ENCODE measurements around the gene TCOF1.

Gene TCOF1

DNA sequence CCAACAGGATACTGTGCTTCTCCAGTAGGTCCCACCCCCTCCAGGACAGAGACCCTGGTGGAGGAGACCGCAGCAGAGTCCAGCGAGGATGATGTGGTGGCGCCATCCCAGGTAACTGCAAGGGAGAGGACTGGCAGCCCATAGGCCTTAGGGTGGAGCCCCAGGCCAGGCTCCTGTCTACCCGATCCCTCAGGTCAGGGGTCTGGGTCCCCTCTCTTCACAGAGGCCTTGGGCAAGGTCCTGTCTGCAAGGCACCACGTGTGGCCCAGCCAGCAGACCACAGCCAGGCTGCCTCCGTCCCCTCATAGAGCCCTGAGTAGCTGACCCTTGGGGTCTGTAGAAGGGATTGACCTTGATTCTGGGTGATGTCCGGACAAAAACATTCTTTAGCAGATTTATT is 35.2 kb downstream of the TCOF1 start:
- DNase-seq = no peak

DNA sequence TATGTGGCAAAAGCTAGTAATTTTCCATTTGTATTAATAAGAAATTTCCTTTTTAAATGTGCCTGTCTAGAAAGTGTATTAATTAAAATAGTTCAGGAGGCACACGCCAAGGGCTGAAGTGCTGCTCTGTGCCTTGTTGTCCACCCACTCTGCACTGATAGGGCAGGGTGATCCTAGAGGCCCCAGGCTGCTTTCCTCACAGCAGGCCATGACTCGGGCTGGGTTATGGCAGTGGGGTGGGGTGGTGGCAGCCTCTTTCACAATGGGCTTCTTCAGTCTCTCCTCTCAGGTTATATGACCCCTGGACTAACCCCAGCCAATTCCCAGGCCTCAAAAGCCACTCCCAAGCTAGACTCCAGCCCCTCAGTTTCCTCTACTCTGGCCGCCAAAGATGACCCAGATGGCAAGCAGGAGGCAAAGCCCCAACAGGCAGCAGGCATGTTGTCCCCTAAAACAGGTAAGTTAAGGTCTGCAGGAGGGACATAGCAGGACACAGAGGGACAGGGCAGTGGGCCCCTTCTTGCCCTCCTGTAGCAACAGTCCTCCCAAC is 35.7 kb downstream of the TCOF1 start:
- DNase-seq = no peak

DNA sequence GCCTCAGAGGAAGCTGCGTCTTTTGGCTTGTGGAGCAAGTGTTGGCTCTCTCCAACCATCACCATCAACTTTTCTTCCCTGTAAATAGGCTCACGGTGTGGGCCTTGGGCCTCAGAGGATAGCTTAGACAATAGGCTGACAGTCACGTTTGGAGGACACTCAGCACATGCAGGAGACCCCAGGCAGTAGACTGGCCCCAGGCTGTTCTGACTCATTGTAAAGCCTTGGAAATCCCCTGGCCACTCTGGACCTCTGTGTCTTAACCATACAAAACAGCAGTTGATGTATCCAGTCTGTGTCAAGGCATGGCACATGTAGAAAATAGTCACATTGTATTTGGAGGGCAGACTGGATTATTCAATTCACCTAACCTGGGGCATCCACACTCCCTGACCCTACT is 36.6 kb downstream of the TCOF1 start:
- no peak for DNase-seq

DNA sequence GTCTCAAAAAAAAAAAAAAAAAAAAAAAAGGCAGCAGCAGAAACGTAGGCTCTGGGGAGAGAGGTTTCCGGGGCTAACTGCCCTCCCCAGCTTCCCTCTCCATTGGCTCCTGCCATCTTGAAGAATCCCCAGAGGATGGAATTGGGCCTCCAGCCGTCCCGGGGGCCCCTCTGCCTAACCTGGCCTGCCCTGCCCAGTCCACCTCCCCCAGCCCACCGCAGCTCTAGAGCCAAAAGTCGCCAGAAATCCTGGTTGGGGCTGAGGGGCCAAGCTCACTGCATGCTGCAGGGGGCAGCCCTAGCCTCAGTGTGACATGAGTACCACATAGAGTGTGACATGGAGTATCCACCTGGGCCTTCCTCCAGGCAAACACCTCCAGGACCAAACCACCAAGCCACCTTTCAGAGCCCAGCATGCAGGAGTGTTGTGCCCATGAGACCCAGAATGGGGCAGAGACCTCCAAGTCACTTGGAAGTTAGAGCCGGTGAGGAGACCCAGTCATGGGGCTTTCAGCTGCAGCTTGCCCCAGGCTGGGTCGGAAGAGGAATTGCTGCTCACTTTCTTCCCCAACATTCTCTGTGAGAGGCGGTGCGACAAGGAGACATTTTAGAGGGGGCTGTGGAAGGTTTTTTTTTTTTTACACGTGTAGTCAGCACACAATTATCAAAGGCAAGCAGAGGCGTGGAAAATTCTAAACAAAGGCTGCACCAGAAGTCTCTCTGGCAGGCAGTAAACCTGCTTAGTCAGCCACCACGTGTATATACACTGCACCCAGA is 37.6 kb downstream of the TCOF1 start:
- no peak for DNase-seq

DNA sequence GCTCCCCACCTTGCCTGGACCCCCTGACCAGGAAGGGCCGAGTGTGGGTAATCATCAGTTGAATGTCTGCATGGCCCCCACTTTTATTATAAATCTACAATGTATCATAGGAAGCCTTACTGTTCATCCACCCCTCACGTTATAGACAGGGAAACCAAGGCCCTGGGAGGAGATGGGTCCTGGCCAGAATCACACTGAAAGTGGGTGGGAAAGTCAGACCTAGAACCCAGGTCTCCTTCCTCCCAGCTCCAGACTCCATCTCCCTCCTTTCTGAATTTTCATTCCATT is 38.1 kb downstream of the TCOF1 start:
- no peak for DNase-seq

DNA sequence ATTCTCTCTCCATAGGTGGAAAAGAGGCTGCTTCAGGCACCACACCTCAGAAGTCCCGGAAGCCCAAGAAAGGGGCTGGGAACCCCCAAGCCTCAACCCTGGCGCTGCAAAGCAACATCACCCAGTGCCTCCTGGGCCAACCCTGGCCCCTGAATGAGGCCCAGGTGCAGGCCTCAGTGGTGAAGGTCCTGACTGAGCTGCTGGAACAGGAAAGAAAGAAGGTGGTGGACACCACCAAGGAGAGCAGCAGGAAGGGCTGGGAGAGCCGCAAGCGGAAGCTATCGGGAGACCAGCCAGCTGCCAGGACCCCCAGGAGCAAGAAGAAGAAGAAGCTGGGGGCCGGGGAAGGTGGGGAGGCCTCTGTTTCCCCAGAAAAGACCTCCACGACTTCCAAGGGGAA is 38.8 kb downstream of the TCOF1 start:
- DNase-seq = no peak

DNA sequence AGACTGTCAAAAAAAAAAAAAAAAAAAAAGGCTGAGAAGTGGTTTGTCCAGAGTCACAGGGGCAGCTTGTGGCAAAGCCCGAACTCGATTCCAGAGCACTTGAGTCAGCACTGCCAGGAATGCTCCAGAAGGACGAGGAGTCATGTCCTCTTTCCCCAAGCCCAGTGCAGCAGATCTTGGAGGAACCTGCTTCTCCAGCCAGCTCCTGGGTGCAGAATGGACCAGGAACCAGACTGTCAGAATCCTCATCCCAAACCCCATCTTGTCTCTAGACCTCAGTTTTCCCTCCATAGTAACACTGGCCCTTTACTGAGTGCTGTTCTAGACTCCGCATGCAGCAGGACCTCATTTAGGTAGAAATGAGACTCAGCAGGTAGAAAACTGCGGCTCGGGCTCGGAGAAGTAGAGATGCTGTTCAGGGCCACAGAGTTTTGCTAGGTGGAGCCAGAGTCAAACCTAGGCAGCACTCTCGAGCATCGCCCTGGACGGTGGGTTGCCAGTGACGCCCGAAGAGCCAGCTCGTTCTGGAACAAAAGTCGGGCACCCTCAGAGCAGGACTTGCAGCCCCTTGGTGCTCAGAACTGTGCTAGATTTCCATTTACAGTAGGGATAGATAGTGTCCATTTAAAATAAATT is 39.8 kb downstream of the TCOF1 start:
- no peak for DNase-seq

DNA sequence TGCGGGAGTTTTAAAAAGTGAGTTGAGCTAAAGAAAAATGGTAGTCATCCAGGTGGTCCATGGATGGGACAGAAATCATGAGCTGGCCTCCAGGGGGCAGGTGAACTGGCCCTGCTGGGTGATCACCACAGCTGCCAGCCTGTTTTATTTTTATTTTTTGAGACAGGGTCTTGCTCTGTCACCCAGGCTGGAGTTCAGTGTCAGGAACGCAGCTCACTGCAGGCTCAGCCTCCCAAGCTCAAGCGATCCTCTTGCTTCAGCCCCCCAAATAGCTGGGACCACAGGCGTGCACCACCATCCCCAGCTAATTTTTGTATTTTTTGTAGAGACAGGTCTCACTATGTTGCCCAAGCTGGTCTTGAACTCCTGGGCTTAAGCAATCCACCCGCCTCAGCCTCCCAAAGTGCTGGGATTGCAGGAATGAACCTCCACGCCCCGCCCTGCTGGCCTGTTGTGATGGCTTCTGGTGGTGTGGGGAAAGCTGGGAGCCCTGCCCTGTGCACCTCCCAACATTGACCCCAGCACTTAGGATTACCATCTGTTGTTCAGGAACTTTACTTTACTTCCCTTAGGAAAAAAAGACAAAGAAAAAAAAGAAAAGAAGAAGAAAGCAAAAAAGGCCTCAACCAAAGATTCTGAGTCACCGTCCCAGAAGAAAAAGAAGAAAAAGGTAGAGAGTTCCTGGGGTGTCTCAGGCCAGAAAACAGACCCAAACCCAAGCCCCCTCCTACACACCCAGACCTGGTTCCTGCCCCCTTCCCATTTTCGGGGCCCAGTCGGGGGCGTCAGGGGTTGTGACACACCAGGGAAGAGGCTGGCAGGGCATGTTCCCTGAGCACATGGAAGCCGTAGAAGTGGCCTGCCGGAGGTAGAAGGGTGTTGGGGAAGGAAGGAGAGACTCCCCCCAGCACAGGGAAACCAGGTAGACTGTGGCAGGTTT is 40.6 kb downstream of the TCOF1 start:
- DNase-seq = no peak

DNA sequence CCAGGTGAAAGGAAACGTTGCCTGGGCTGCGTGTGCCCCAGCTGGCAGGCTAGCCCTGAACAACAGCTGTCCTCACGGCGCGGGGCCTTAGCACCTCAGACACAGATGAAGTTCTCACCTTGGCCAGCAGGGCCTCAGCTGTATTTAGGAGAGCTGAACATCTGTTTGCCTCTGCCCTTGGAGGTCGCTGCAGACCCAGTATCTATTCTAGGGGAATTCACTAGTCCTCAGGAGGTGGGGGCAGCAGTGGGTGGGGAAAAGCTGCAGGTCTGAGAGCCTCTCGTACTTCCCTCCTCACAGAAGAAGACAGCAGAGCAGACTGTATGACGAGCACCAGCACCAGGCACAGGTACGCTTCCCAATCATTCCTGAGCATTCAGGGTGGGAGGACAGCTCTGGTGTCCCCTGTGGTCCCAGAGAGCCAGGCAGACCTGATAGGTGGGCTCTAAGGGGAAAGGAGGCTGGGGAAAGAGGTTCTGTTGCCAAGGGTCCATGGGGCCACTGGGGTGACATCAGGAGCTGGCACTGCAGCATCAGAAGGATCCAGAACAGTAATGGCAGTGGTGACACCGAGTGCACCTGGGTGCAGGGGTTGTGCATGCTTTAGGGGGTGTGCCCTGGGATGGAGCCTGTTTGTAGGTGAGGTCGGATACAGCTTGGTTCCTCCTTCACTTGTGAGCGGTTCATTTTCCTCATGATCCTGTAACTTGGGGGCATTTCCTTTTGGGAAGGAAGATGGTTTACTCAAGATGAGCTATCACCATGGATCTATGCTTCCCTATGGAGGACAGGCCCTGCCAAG is 41.4 kb downstream of the TCOF1 start:
- no peak for DNase-seq

DNA sequence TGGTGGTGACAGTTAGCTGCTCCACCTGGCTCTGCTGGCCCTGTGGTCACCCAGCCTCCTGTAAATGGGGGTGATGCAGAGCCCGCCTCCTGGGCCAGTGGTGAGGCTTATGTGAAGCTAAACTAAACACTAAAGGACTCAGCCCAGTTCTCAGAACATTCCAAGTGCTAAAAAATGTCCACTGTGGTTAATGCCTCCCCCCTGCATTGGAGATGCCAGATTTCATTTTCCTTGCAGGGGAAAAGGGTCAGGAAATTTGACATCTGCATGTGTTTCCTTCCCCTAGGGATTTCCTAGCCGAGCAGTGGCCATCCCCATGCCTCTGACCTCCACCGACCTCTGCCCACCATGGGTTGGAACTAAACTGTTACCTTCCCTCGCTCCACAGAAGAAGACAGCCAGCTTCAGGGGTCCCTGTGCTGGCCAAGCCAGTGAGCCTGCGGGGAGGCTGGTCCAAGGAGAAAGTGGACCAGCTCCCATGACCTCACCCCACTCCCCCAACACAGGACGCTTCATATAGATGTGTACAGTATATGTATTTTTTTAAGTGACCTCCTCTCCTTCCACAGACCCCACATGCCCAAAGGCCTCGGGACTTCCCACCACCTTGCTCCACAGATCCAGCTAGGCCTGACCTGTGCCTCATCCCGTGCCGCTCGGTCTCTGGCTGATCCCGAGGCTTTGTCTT is 42.2 kb downstream of the TCOF1 start:
- no peak for DNase-seq

DNA sequence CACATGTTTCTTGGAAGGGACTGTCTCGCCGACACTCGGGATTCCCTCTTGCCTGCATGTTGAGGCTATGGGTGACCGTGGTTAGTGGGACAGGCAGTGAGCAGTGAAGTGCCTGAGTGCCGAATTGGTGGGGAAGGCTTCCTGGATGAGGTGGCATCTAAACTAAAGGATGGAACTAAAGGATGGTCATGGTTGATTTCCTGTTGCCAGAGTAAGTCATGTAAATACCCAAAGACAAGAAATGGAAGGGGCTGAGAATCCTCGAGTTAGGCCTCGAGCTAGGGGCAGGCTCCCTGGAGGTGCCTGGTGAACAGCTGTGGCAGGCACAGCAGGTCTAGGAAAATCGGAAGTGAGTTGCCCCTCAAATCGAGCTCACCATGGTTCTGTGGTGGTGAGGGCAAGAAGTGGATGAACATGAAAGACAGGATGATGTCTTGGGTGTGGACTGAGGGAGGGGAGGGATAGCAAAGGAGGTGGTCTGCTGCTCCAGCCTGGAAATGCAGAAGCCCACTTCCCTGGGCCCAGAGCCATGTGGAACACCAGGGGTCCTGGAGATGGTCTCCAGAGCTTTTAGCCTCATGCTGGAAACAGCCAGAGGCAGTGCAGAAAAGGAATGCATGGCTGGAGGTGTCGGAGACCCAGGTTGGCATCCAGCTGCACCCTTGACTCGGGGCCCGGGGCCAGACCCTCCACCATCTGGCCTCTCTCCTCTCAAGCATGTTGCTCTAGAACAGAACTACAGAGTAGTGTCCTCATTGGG is 43.0 kb downstream of the TCOF1 start:
- DNase-seq = no peak

DNA sequence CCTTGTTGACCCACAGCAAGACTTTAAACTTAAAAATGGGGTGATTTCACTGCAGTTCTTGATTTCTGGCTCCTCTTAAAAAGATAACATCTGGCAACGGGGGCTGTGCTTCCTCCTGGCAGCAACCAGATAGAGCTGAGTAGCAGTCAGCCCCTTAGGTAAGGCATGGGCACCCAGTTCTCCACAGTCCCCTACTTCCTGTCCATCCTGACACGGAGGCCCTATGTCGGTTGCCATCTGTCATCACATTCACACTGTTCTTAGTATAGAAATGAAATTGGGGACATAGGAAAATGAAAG is 43.5 kb downstream of the TCOF1 start:
- DNase-seq = no peak

DNA sequence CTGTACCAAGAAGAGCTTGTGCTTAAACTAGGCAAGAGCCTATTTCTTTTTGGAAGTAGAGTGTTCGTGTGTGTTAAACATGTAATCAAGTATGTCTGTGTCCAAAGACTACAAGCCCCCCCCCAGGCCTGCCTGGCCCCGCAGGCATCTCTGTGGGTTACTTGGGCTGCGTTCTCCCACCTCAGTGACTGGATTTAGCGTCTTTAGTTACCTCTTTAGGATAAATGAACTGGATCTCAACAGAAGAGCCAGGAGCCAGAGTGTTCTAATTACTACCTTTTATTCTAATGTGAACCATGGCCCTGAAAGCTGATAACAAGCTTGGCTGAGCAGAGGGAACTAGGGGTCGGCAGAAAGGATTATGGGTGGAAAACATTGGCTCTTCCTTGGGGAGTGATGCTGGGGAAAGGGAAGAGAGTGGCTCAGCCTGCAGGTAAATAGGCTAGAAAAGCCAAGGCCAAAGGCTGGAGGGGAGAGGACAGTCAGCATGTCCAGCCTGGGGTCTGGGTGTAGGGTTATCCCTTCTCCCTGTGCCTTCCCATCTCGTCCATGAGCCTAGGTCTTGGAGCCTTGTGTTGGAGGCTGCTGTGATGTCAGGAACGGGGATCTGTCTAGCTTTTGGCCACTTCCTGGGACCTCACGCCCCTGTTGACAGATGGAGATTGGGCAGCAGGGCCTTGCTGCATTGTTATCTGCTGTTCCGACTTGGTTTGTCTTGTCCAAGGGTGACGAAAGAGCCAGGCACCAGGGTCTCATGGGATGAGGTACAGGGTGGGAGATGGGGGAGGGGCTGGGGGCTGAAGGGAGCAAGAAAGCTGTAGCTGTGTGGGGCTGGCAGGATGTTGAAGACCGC is 44.1 kb downstream of the TCOF1 start:
- no peak for DNase-seq

DNA sequence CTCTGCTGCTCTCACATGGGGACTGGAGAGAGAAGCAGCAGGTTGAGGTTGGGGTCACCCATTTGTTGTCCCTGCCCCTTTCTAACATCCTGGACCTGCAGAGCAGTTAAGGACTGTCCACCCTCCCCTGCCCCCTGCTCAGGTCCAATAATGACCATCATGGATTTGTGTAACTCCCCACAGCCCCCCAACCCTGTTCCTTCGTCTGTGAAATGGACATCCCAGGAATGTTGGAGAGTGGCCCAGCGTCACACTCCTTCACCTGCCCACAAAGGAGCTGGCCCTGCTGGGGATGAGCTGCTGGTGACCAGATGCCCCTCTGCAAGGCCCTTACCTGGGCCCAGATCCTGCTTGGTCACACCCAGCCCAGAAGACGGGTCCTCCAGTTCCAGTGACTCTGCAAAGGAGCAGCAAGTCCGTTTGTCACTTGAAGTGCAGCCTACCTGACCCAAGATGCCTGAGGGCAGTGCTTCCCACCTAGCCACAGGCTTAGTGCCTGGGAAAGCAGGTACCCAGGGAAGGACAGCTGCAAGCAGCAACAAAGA is 44.8 kb downstream of the TCOF1 start:
- no peak for DNase-seq

DNA sequence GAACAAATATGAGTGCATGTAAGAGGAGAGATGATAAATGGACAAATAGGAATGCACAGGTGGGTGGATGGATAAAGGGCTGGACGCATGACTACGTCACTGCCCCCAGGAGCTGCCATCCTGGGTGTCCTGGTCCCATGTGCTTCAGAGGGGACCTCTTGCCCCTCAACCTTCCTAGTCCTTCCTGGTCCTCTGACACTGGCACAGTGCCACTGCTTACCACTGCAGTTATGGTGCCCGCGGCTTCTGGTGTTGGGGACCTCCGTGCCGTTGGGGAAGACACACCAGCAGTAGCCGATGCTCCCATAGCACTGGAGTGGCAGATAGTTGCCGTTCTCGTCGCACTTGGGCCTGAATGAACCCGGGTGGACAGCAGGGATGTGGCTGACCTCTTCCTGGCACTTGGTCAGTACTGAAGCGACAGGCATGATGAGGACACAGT is 45.4 kb downstream of the TCOF1 start:
- no peak for DNase-seq

DNA sequence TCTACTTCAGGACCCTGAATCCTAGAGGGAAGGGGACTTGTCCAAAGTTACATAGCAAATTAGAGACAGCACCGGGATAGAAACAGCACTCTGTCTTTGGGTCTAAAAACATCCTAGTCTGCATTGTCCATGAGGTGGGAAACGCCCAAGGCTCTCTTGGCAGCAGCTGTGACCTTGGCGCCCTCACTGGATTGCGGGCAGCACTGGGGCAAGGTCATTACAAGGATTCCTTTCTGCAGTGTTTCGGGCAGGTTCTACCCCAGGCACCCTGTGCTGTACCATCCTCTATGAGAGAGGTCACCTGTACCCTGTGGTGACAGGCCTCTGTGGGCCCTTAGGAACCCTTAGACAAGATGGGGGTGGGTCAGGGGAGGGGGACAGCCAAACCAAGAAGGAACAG is 46.6 kb downstream of the TCOF1 start:
- DNase-seq = no peak

DNA sequence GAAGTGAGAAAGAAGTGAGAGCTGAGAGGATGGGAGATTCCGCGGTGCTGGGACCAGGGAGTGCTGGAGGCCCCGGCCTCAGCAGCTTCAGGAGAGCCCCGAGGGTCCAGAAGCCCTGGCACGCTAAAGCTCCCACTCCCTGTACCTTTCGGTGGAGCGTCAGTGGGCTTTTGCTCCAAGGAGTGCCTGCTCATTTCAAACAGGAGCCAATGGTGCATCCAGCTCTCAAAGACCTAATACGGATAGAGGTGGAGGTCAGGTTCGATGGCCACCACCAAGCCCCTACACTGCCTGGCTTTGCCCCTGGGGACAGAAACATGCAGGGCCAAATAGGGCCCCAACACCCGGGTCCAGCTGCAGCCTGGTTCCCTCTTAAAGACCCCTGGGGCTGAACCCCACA is 47.0 kb downstream of the TCOF1 start:
- DNase-seq = no peak

DNA sequence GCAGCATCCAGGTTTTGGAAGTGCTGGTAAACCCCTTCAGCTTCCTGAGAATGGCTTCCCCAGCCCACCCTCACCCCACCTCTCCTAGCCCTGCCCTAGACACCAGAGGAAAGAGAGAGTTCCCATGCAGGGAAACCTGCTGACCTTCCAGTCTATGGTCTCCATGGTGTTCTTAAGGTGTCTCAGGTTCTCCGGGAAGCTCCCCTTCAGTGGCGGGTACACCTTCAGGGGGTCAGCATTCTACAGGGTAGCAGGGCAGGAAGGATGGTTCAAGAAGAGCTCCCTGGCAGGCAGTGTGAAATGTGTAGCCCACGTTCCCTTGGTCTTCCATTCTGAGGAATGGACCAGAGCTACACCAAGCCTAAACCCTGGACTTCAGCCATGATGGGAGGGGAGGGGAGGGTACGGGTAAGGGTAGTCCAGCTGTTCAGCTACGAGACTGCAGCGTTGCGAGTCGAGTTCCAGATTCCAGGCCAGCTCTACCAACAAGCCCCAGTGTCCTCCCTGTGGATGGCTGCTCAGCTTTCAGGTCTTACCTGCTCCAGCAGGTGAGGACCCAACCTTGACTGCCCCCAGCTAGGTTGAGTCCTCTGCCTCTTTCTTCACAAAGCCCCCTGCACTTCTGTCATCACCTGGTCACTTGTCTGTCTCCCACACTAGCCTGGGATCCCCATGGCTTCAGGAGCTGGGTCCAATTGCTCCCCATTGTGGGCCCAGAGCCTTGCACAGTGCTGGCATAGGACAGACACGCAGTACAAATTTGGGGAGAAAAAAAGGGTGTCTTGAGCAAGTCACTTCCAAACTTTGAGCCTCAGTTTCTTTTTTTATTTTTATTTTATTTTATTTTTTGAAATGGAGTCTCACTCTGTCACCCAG is 47.7 kb downstream of the TCOF1 start:
- DNase-seq = no peak

DNA sequence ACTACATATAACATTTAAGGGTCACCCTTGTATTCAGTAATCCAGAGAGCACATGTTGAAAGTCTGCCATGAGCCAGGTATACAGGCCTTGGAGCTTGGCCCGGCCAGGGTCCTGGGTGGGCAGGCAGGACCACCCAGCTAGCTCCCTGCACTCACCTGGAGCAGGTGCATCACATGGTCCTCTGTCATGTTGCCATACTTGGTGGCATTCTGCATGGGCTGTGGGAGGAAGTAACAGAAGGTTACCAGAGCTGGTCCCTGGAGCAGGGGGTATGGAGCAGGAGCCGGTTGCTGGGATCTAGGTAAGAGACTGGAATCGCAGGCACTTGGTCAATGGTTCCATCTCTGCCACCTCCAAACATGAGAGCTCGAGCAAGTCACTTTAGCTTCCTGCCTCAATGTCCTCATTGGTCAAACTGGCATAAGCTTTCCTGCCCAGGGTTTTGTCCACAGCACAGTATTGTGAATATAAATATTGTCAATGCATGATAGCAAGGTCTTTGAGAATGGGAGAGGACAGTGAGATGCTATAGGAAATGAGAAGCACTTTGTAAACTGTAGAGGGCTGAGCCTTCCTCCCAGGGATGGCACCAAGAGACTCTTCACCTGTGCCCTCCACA is 48.7 kb downstream of the TCOF1 start:
- DNase-seq = no peak

Data from NCI-H1092 treated with DMSO at 0.1 percent for 48 hours (cell line).